HepG2 (cell line): ENCODE data around the gene ATP1A2. TPM values are rescaled to one million over a fixed set of nuclear protein-coding genes. Genes with fewer than 3 reads are reported as not detected.
A peak's percentile ranks its signal among the peaks of the same experiment; 100 is the strongest.

ENCODE experiments used
- ATAC-seq: fragments of 200-7000 bp; cut with Tn5 transposase; 3 replicates; pipeline ENCODE4 v1.9.1; 2020; ENCODE audit warnings: mild to moderate bottlenecking, moderate library complexity
- BruUV-seq: library from RNA; stranded (reverse); fragments of 400-500 nt; replicated peaks from 2 replicates; lab custom pipeline; 2021; lab: Mats Ljungman, UMichigan
- CTCF ChIA-PET: fragments of 300-600 bp; formaldehyde crosslinking; extraction: SDS; loops from one replicate; lab custom pipeline; 2021; ENCODE audit warnings: low total read pairs, inconsistent platforms, low intra/inter-chr PET ratio; lab: Yijun Ruan, JAX
- POLR2A ChIA-PET: fragments of 350-600 bp; sonication (Branson Sonifier 250); formaldehyde crosslinking; loops from one replicate; lab custom pipeline; 2020; ENCODE audit warnings: antibody characterized with exemption, inconsistent platforms; lab: Yijun Ruan, JAX
- DNase-seq: peaks from one replicate; pipeline ENCODE4 v3.0.0-alpha.2; 2015; ENCODE audit warnings: low spot score
- FAIRE-seq: peaks from 3 replicates; lab custom pipeline; 2011; peaks lifted over from hg19 to GRCh38; lab: Jason Lieb, UNC
- H2AFZ ChIP-seq: one replicate; pipeline ENCODE4 v1.6.1; 2011; ENCODE audit warnings: low read length, inconsistent platforms
- H3K27ac ChIP-seq: fragments of 300-600 bp; 3 replicates; pipeline ENCODE4 v1.8.0; 2011; ENCODE audit warnings: mixed run types, mild to moderate bottlenecking, mixed read lengths, low read length, inconsistent platforms; ENCODE audit not compliant: insufficient read depth; ENCODE audit errors: extremely low read length
- H3K27me3 ChIP-seq, 2 experiments: fragments of 200-600 bp in 1 of 2; 2 replicates in 1 of 2; 3 replicates in 1 of 2; pipeline versions ENCODE4 v1.6.0 to v1.8.0; 2011; ENCODE audit warnings: low read length in 2 of 2, mild to moderate bottlenecking in 2 of 2, moderate library complexity in 2 of 2, inconsistent platforms in 1 of 2; ENCODE audit not compliant: insufficient read depth in 2 of 2, control insufficient read depth in 1 of 2
- H3K36me3 ChIP-seq, 2 experiments: fragments of 200-600 bp in 1 of 2; replicated peaks in 1 of 2; 2 replicates in 1 of 2; 3 replicates in 1 of 2; pipeline versions ENCODE4 v1.5.1 to v1.8.0; 2011; ENCODE audit warnings: low read length in 2 of 2, inconsistent platforms in 1 of 2; ENCODE audit not compliant: insufficient read depth in 2 of 2, control insufficient read depth in 1 of 2
- H3K4me1 ChIP-seq: 2 replicates; pipeline ENCODE4 v1.5.1; 2012; ENCODE audit warnings: low read length, inconsistent platforms; ENCODE audit not compliant: insufficient read depth
- H3K4me2 ChIP-seq: 2 replicates; pipeline ENCODE4 v1.6.0; 2011; ENCODE audit warnings: low read depth, low read length, inconsistent platforms
- H3K4me3 ChIP-seq, 3 experiments: fragments of 200-600 bp in 1 of 3; sonication (generic), shearing (Covaris generic) in 1 of 3; replicated peaks in 1 of 3; 2 replicates each; pipeline ENCODE4 v1.5.1; 2011 to 2016; ENCODE audit warnings: low read length in 3 of 3, inconsistent platforms in 2 of 3, low read depth in 2 of 3, mild to moderate bottlenecking in 2 of 3, control low read depth in 1 of 3, mixed read lengths in 1 of 3; ENCODE audit not compliant: insufficient read depth in 1 of 3
- H3K79me2 ChIP-seq: one replicate; pipeline ENCODE4 v1.6.1; 2011; ENCODE audit warnings: low read length, inconsistent platforms; ENCODE audit not compliant: insufficient read depth
- H3K9ac ChIP-seq: 2 replicates; pipeline ENCODE4 v1.6.0; 2011; ENCODE audit warnings: mild to moderate bottlenecking, low read depth, low read length, inconsistent platforms; ENCODE audit not compliant: insufficient read depth
- H3K9me3 ChIP-seq: 2 replicates; pipeline ENCODE4 v1.5.1; 2012; ENCODE audit warnings: mild to moderate bottlenecking, low read length
- H4K20me1 ChIP-seq: 2 replicates; pipeline ENCODE4 v1.6.0; 2011; ENCODE audit warnings: inconsistent platforms, mild to moderate bottlenecking, low read length, moderate library complexity; ENCODE audit not compliant: insufficient read depth
- FOXA3 ChIP-seq: IDR thresholded peaks from 2 replicates; pipeline ENCODE4 v1.6.1; 2016; ENCODE audit warnings: missing genetic modification reagents, missing compliant biosample characterization
- FOXP1 ChIP-seq, 2 experiments: fragments of 450-650 bp in 1 of 2; IDR thresholded peaks; 2 replicates each; pipeline ENCODE4 v1.6.1; 2017 to 2018; ENCODE audit warnings: antibody characterized with exemption in 1 of 2
- MXI1 ChIP-seq: IDR thresholded peaks from 3 replicates; pipeline ENCODE4 v1.6.1; 2012; ENCODE audit warnings: low read depth, low read length, inconsistent platforms, borderline replicate concordance
- SOX6 ChIP-seq, 2 experiments: fragments of 450-650 bp in 1 of 2; sonication (generic) in 1 of 2; formaldehyde crosslinking in 1 of 2; IDR thresholded peaks; 2 replicates each; pipeline versions ENCODE4 v1.4.0 to v1.6.1; 2017 to 2020; ENCODE audit warnings: antibody characterized with exemption in 1 of 2, mild to moderate bottlenecking in 1 of 2, missing genetic modification reagents in 1 of 2
- TBX3 ChIP-seq: fragments of 450-650 bp; IDR thresholded peaks from 2 replicates; pipeline ENCODE4 v1.6.1; 2017; ENCODE audit warnings: antibody characterized with exemption, mild to moderate bottlenecking, inconsistent platforms, borderline replicate concordance
- ZFP62 ChIP-seq: sonication (generic); formaldehyde crosslinking; IDR thresholded peaks from 2 replicates; pipeline ENCODE4 v1.4.0; 2020; ENCODE audit warnings: missing genetic modification reagents
- ZNF138 ChIP-seq: sonication (generic); formaldehyde crosslinking; IDR thresholded peaks from 2 replicates; pipeline ENCODE4 v1.5.0; 2020; ENCODE audit warnings: mild to moderate bottlenecking, low read depth, missing genetic modification reagents
- WGBS: methylation state at CpG from one replicate; pipeline ENCODE4 v1.1.6; 2017; ENCODE audit warnings: low lambda C conversion rate; 5-methylcytosine and 5-hydroxymethylcytosine counted together
- in situ Hi-C: cut with HindIII; loops from 2 replicates; pipeline ENCODE4 v1.10.0; 2017; ENCODE audit warnings: low pct_unique_long_range_greater_than_20kb; ENCODE audit not compliant: extremely low pct_ligation_motif_present
- intact Hi-C: fragments of 100-400 bp; cut with micrococcal nuclease; formaldehyde crosslinking; loops from one replicate; pipeline ENCODE4 v1.10.0; 2022; ENCODE audit not compliant: unreplicated experiment
- polyA plus RNA-seq, 8 experiments: library from polyadenylated mRNA; depleted of rRNA in 3 of 8; stranded (reverse) in 7 of 8; unstranded in 1 of 8; fragments of >200 nt; fragmentation: Illumina TruSeq in 4 of 8; extraction: Trizol in 4 of 8; gene quantifications; 2 replicates each; pipeline versions ENCODE4 v1.2.1 to v1.2.3, GENCODE V29; 2011 to 2016; ENCODE audit warnings: low read depth in 4 of 8, missing spikeins in 1 of 8, mixed read lengths in 1 of 8; ENCODE audit not compliant: insufficient read depth in 1 of 8
- total RNA-seq, 5 experiments: library from RNA; depleted of rRNA; stranded (reverse); fragments of >200 nt; fragmentation: Illumina TruSeq; extraction: Trizol; gene quantifications; 2 replicates each; pipeline ENCODE4 v1.2.3, GENCODE V29; 2016; ENCODE audit warnings: low read depth in 1 of 5
- TF ChIP-seq, protein P1 (sequence below): sonication (generic); formaldehyde crosslinking; IDR thresholded peaks from 2 replicates; pipeline ENCODE4 v1.5.1; 2020; ENCODE audit warnings: mild to moderate bottlenecking, moderate library complexity, missing genetic modification reagents
- TF ChIP-seq, protein P2 (sequence below): IDR thresholded peaks from 2 replicates; pipeline ENCODE4 v1.6.1; 2018; ENCODE audit warnings: missing genetic modification reagents, mild to moderate bottlenecking, missing compliant biosample characterization
- TF ChIP-seq, protein P3 (sequence below): sonication (generic); formaldehyde crosslinking; IDR thresholded peaks from 2 replicates; pipeline ENCODE4 v1.4.0; 2020; ENCODE audit warnings: missing genetic modification reagents, borderline replicate concordance
- TF ChIP-seq, protein P4 (sequence below): sonication (generic); formaldehyde crosslinking; conservative IDR thresholded peaks from 2 replicates; pipeline ENCODE4 v1.4.0; 2020; ENCODE audit warnings: missing genetic modification reagents
- TF ChIP-seq, protein P5 (sequence below): sonication (generic); formaldehyde crosslinking; IDR thresholded peaks from 2 replicates; pipeline ENCODE4 v1.4.0; 2020; ENCODE audit warnings: missing genetic modification reagents

The ATP1A2 gene
- total and polyA plus RNA-seq, 2 of the 13 experiments (the other 11 are each of a cell fraction or from before 2014, with no cell fraction given), result 0.16 TPM; not detected in 1

DNA sequence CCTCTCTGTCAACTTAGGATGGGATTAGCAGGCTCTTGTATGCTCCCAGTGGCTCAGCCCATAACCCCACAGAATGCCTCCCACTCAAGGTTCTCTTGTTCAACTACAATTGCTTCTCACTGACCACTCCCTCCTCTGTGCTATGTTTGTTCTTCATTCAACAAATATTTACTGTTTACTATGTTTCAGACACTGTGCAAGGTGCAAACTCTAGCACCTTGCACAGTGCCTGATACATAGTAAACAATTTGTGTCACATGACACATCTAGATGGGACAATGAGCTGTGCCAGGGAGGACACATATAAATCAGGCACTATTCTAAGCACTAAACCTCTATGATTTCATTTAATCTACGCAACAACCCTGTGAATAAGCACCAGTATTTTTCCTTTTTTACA lies 15.4 kb downstream of the ATP1A2 start:
- Histone ChIP-seq H4K20me1 (no peaks in the 10 kb centered on the region), H3K4me3 (no peak overlapping the region), H2AFZ (no peak overlapping the region), H3K4me1 (peaks cover 59% of the 10 kb centered on the region), H3K4me2 (no peak overlapping the region), H3K9me3 (no peaks in the 10 kb centered on the region), H3K79me2 (no peaks in the 10 kb centered on the region), H3K27me3 (no peaks in the 10 kb centered on the region), H3K36me3 (no peaks in the 10 kb centered on the region), H3K9ac (no peak overlapping the region), H3K27ac (no peak overlapping the region)
- 82% methylated on average over 1 of the region's 1 CpG for WGBS
- DNase-seq (no peak), FAIRE-seq (peak; percentile 4), ATAC-seq (peak; percentile 42)
- no TSS peak for BruUV-seq
- in situ Hi-C loops, result no loop called here
- ChIA-PET CTCF (no interaction called here), POLR2A (no interaction called here)
- intact Hi-C loops, result no loop called here
- no peak for TF ChIP-seq MXI1
- no peak for TF ChIP-seq ZFP62 (CRISPR knock-in tag)
- TF ChIP-seq, protein P1, sequence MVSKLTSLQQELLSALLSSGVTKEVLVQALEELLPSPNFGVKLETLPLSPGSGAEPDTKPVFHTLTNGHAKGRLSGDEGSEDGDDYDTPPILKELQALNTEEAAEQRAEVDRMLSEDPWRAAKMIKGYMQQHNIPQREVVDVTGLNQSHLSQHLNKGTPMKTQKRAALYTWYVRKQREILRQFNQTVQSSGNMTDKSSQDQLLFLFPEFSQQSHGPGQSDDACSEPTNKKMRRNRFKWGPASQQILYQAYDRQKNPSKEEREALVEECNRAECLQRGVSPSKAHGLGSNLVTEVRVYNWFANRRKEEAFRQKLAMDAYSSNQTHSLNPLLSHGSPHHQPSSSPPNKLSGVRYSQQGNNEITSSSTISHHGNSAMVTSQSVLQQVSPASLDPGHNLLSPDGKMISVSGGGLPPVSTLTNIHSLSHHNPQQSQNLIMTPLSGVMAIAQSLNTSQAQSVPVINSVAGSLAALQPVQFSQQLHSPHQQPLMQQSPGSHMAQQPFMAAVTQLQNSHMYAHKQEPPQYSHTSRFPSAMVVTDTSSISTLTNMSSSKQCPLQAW (CRISPR knock-in tag), result no peak
- TF ChIP-seq, protein P2, sequence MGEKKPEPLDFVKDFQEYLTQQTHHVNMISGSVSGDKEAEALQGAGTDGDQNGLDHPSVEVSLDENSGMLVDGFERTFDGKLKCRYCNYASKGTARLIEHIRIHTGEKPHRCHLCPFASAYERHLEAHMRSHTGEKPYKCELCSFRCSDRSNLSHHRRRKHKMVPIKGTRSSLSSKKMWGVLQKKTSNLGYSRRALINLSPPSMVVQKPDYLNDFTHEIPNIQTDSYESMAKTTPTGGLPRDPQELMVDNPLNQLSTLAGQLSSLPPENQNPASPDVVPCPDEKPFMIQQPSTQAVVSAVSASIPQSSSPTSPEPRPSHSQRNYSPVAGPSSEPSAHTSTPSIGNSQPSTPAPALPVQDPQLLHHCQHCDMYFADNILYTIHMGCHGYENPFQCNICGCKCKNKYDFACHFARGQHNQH (CRISPR knock-in tag), result no peak
- TF ChIP-seq, protein P3, sequence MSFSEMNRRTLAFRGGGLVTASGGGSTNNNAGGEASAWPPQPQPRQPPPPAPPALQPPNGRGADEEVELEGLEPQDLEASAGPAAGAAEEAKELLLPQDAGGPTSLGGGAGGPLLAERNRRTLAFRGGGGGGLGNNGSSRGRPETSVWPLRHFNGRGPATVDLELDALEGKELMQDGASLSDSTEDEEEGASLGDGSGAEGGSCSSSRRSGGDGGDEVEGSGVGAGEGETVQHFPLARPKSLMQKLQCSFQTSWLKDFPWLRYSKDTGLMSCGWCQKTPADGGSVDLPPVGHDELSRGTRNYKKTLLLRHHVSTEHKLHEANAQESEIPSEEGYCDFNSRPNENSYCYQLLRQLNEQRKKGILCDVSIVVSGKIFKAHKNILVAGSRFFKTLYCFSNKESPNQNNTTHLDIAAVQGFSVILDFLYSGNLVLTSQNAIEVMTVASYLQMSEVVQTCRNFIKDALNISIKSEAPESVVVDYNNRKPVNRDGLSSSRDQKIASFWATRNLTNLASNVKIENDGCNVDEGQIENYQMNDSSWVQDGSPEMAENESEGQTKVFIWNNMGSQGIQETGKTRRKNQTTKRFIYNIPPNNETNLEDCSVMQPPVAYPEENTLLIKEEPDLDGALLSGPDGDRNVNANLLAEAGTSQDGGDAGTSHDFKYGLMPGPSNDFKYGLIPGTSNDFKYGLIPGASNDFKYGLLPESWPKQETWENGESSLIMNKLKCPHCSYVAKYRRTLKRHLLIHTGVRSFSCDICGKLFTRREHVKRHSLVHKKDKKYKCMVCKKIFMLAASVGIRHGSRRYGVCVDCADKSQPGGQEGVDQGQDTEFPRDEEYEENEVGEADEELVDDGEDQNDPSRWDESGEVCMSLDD (CRISPR knock-in tag), result no peak
- peak; percentile 80 for TF ChIP-seq FOXP1 (IDR thresholded peaks at IDR 0.05)
- TF ChIP-seq FOXP1 (CRISPR knock-in tag; IDR thresholded peaks at IDR 0.05), result peak; percentile 88
- TF ChIP-seq, protein P4, sequence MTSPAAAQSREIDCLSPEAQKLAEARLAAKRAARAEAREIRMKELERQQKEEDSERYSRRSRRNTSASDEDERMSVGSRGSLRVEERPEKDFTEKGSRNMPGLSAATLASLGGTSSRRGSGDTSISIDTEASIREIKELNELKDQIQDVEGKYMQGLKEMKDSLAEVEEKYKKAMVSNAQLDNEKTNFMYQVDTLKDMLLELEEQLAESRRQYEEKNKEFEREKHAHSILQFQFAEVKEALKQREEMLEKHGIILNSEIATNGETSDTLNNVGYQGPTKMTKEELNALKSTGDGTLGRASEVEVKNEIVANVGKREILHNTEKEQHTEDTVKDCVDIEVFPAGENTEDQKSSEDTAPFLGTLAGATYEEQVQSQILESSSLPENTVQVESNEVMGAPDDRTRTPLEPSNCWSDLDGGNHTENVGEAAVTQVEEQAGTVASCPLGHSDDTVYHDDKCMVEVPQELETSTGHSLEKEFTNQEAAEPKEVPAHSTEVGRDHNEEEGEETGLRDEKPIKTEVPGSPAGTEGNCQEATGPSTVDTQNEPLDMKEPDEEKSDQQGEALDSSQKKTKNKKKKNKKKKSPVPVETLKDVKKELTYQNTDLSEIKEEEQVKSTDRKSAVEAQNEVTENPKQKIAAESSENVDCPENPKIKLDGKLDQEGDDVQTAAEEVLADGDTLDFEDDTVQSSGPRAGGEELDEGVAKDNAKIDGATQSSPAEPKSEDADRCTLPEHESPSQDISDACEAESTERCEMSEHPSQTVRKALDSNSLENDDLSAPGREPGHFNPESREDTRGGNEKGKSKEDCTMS, result no peak
- TF ChIP-seq, protein P5, sequence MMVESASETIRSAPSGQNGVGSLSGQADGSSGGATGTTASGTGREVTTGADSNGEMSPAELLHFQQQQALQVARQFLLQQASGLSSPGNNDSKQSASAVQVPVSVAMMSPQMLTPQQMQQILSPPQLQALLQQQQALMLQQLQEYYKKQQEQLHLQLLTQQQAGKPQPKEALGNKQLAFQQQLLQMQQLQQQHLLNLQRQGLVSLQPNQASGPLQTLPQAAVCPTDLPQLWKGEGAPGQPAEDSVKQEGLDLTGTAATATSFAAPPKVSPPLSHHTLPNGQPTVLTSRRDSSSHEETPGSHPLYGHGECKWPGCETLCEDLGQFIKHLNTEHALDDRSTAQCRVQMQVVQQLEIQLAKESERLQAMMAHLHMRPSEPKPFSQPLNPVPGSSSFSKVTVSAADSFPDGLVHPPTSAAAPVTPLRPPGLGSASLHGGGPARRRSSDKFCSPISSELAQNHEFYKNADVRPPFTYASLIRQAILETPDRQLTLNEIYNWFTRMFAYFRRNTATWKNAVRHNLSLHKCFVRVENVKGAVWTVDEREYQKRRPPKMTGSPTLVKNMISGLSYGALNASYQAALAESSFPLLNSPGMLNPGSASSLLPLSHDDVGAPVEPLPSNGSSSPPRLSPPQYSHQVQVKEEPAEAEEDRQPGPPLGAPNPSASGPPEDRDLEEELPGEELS (CRISPR knock-in tag), result peak; percentile 75
- TF ChIP-seq SOX6 (IDR thresholded peaks at IDR 0.05), result no peak
- peak; percentile 63; the same call in 1 of the 2 replicates for TF ChIP-seq SOX6 (CRISPR knock-in tag; IDR thresholded peaks at IDR 0.05)
- TF ChIP-seq FOXA3, result peak; percentile 10; the same call in 1 of the 2 replicates
- TF ChIP-seq ZNF138, result no peak
- TF ChIP-seq TBX3, result peak; percentile 93
